Prostate gland (tissue), 2 donors: Measurements from ENCODE around the gene ACRBP.

Experiments
- CTCF ChIP-seq, 4 experiments: fragments of 200-600 bp in 2 of 4; fragments of 450-650 bp in 2 of 4; sonication (generic) in 2 of 4; IDR thresholded peaks; 1 replicate in 3 of 4; 2 replicates in 1 of 4; pipeline ENCODE4 v1.5.1; 2016 to 2019; ENCODE audit warnings: antibody characterized with exemption in 4 of 4, mild to moderate bottlenecking in 2 of 4, moderate library complexity in 2 of 4
- POLR2A ChIP-seq: fragments of 450-650 bp; IDR thresholded peaks from one replicate; pipeline ENCODE4 v1.6.1; 2016; ENCODE audit warnings: antibody characterized with exemption, mild to moderate bottlenecking

GRCh38 chr12:6613776-6614512 is 33.3 kb downstream of the ACRBP start:
- peak in 1 of 4 experiments; percentile 10 for TF ChIP-seq CTCF (IDR thresholded peaks at IDR 0.05)
- peak; percentile 24 for TF ChIP-seq POLR2A
